VCaP (cell line): ENCODE data around the gene NDUFB1.

Experiments
- H3K27ac ChIP-seq: fragments of 450-650 bp; 2 replicates; pipeline ENCODE4 v1.5.1; 2017
- TF ChIP-seq, protein P1 (sequence below): fragments of 450-650 bp; conservative IDR thresholded peaks from 2 replicates; pipeline ENCODE4 v1.5.1; 2017; ENCODE audit warnings: mild to moderate bottlenecking, moderate library complexity

The NDUFB1 gene

DNA sequence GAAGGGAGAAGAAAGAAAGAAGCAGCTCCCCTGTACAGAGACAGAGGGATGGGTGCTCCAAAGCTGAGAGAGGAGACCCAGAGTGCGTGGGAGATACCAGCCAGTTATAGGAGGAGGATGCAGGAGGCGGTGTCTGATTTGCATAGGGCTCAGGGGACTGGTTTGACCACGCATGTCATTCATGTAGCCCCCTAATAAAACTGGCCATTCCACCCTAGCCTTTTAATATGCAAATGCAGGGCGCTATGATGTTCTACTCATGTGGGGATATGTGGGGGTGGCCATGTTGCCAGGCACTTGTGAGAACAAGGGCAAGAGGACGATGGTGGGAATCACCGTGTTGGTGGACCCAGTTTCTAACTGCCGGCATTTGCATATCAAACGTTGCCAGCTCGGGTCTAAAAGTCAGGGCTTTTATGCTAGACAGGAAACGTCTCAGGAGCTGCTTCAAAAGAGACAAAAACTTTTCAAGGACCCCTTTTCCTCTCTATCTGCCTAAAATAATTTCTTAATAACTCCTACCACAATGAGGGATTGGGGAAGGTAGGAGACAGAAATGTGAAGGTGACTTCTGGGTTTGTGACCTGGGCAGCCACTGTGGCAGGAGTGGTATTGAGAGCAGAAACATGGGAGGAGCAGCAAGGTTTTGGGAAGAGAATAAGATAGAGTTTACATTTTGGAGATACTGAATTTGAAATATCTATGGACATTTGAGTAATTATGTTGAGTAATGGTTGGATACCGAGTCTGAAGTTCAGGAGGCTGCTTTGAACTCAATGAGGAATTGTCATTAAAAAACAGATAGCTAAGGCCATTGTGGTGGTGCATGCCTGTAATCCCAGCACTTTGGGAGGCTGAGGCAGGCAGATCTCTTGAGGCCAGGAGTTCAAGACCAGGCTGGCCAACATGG lies 12.9 kb downstream of the NDUFB1 start:
- H3K27ac ChIP-seq, result no peak overlapping the region
- TF ChIP-seq, protein P1, sequence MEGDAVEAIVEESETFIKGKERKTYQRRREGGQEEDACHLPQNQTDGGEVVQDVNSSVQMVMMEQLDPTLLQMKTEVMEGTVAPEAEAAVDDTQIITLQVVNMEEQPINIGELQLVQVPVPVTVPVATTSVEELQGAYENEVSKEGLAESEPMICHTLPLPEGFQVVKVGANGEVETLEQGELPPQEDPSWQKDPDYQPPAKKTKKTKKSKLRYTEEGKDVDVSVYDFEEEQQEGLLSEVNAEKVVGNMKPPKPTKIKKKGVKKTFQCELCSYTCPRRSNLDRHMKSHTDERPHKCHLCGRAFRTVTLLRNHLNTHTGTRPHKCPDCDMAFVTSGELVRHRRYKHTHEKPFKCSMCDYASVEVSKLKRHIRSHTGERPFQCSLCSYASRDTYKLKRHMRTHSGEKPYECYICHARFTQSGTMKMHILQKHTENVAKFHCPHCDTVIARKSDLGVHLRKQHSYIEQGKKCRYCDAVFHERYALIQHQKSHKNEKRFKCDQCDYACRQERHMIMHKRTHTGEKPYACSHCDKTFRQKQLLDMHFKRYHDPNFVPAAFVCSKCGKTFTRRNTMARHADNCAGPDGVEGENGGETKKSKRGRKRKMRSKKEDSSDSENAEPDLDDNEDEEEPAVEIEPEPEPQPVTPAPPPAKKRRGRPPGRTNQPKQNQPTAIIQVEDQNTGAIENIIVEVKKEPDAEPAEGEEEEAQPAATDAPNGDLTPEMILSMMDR, result no peak

DNA sequence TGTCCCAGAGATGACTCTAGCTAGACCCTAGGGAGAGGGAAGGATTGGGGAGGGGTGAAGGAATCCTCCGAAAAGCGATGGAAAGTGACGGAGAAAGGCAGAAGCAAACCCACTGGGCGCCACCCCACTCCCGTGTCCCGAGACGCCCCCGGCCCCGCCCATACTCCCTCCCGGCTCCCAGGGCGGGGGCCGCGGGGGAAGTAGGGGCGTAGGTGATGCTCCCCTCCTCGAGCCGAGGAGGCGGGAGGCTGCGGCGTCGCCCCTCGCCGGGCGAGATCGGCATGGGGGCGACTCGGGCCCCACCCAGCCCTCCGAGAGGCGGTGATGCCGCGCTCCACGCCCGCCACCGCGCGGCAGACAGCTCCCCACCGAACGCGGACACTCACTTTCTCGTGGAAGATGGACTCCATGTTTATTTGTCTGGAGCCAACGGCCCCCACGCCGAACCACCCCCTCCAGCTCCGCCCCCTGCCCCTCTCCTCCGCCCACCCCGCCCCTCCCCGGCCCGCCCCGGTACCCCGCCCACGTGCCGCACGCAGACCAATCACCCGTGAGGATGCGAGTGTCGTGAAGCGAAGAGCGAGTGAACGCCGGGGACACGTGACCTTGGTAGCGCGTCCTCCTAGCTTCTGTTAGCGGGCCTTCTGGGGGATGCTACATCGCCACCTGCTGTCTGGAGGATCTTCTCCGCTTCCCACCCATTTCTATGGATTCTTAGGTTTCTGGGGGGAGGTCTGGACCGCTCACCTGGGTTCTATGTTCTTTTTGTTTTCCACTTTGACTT lies 15.2 kb downstream of the NDUFB1 start, which contains the start of gene ATXN3:
Gene ATXN3, minus strand, starts transcription at position 440 of the 784 bp plus-strand sequence. Its CDS starts 30 bp downstream, at position 410.
- peak within 1 kb of the TSS; percentile 87 for H3K27ac ChIP-seq
- TF ChIP-seq, protein P1, result peak; percentile 86

GRCh38 chr14:92105893-92106142 lies 15.7 kb downstream of the NDUFB1 start:
- TF ChIP-seq, protein P1, result no peak
- H3K27ac ChIP-seq, result peak overlapping the region; percentile 87

DNA sequence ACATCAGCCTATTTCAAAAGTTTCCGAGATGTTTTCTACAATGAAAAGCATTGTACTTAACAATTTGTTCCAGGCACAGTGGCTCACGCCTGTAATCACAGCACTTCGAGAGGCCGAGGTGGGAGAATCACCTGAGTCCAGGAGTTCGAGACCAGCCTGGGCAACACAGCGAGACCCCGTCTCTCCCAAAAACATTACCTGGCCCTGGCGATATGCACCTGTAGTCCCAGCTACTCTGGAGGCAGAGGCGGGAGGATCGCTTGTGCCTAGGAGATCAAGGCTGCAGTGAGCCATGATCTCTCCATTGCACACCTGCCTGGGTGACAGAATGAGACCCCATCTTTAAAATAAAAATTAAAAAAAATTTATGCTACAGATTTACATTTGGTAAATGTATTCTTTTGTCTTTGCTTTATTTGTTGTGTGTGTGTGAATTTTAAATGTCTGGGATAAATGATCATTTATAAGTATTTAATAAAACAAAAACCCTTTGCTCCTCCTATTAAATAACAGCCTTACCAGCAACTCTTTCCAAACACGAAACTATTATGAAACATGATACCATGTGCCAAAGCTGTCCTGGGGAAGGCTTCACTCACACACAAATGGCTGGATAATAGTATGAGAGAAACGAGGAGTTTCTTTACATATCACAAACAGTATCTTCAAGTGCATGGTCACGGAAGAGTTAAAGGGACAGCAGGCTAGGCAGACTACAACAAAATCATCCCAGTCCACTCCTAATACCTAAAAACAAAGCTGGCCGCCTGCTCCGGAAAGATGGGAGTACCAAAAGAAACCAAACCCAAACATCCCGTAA lies 16.2 kb downstream of the NDUFB1 start:
- TF ChIP-seq, protein P1, result no peak
- H3K27ac ChIP-seq, result peak overlapping the region; percentile 87

GRCh38 chr14:92103363-92103989 lies 18.0 kb downstream of the NDUFB1 start:
- no peak overlapping the region for H3K27ac ChIP-seq
- TF ChIP-seq, protein P1, result no peak

- no peak overlapping the region for H3K27ac ChIP-seq
- TF ChIP-seq, protein P1, result no peak
Observed at GRCh38 chr14:92099802-92100201, 21.7 kb downstream of the NDUFB1 start.
